SK-N-SH treated with all-trans-retinoic acid at 6 μM for 48 hours (cell line): ENCODE results near the gene ZFAND3.

Source experiments
- ATAC-seq: fragments of 200-7000 bp; cut with Tn5 transposase; 3 replicates; pipeline ENCODE4 v1.9.1; 2020; ENCODE audit warnings: mild to moderate bottlenecking, moderate library complexity
- ARNTL ChIP-seq: fragments of 450-650 bp; formaldehyde crosslinking; IDR thresholded peaks from 2 replicates; pipeline ENCODE4 v1.5.0; 2020; ENCODE audit warnings: low read depth, mild to moderate bottlenecking, moderate library complexity, borderline replicate concordance
- BACH2 ChIP-seq: fragments of 250-450 bp; sonication (Bioruptor Pico); IDR thresholded peaks from 2 replicates; pipeline ENCODE4 v1.9.0; 2021; ENCODE audit warnings: mild to moderate bottlenecking, borderline replicate concordance
- CSDC2 ChIP-seq: fragments of 250-450 bp; sonication (Bioruptor Pico); IDR thresholded peaks from 2 replicates; pipeline ENCODE4 v1.5.0; 2020; ENCODE audit warnings: mild to moderate bottlenecking, moderate library complexity
- CSRNP3 ChIP-seq: fragments of 250-450 bp; sonication (Bioruptor Pico); IDR thresholded peaks from 2 replicates; pipeline ENCODE4 v1.5.1; 2021; ENCODE audit warnings: mild to moderate bottlenecking, moderate library complexity
- GLIS3 ChIP-seq: fragments of 250-450 bp; sonication (Bioruptor Pico); IDR thresholded peaks from 2 replicates; pipeline ENCODE4 v1.5.0; 2020; ENCODE audit warnings: mild to moderate bottlenecking, moderate library complexity
- ISL1 ChIP-seq: fragments of 250-450 bp; sonication (Bioruptor Pico); IDR thresholded peaks from 2 replicates; pipeline ENCODE4 v2.1.2; 2022; ENCODE audit warnings: mild to moderate bottlenecking, moderate library complexity
- OSR1 ChIP-seq: fragments of 250-450 bp; sonication (Bioruptor Pico); IDR thresholded peaks from 2 replicates; pipeline ENCODE4 v1.8.0; 2022; ENCODE audit warnings: moderate library complexity, mild to moderate bottlenecking, inconsistent platforms
- PPARA ChIP-seq: fragments of 250-450 bp; sonication (Bioruptor Pico); IDR thresholded peaks from 2 replicates; pipeline ENCODE4 v1.5.0; 2020; ENCODE audit warnings: mild to moderate bottlenecking, borderline replicate concordance
- RARB ChIP-seq: fragments of 250-450 bp; sonication (Bioruptor Pico); IDR thresholded peaks from 2 replicates; pipeline ENCODE4 v1.8.0; 2021; ENCODE audit warnings: mild to moderate bottlenecking, moderate library complexity
- SNAI2 ChIP-seq: fragments of 250-450 bp; sonication (Bioruptor Pico); IDR thresholded peaks from 2 replicates; pipeline ENCODE4 v1.5.0; 2020; ENCODE audit warnings: mild to moderate bottlenecking, moderate library complexity
- TCF4 ChIP-seq: fragments of 250-450 bp; sonication (Bioruptor Pico); IDR thresholded peaks from 2 replicates; pipeline ENCODE4 v1.8.0; 2021; ENCODE audit warnings: mild to moderate bottlenecking, moderate library complexity, borderline replicate concordance
- TOX ChIP-seq: fragments of 250-450 bp; sonication (Bioruptor Pico); IDR thresholded peaks from 2 replicates; pipeline ENCODE4 v1.8.0; 2021; ENCODE audit warnings: mild to moderate bottlenecking, moderate library complexity, borderline replicate concordance
- ZC3H10 ChIP-seq: fragments of 250-450 bp; sonication (Bioruptor Pico); IDR thresholded peaks from 2 replicates; pipeline ENCODE4 v1.5.1; 2021; ENCODE audit warnings: mild to moderate bottlenecking, moderate library complexity
- ZFP3 ChIP-seq: fragments of 250-450 bp; sonication (Bioruptor Pico); IDR thresholded peaks from 2 replicates; pipeline ENCODE4 v1.5.0; 2020; ENCODE audit warnings: mild to moderate bottlenecking, moderate library complexity
- ZFP30 ChIP-seq: fragments of 450-650 bp; formaldehyde crosslinking; IDR thresholded peaks from 2 replicates; pipeline ENCODE4 v1.5.0; 2022; ENCODE audit warnings: mild to moderate bottlenecking, moderate library complexity
- ZNF70 ChIP-seq: fragments of 450-650 bp; formaldehyde crosslinking; IDR thresholded peaks from 2 replicates; pipeline ENCODE4 v1.5.0; 2020; ENCODE audit warnings: mild to moderate bottlenecking, moderate library complexity
- ZNF8 ChIP-seq: fragments of 450-650 bp; formaldehyde crosslinking; IDR thresholded peaks from 2 replicates; pipeline ENCODE4 v1.5.0; 2020; ENCODE audit warnings: mild to moderate bottlenecking, moderate library complexity
- TF ChIP-seq, protein P1 (sequence below): fragments of 250-450 bp; sonication (Bioruptor Pico); IDR thresholded peaks from 2 replicates; pipeline ENCODE4 v1.5.1; 2020; ENCODE audit warnings: low read depth, mild to moderate bottlenecking, moderate library complexity
- TF ChIP-seq, protein P2 (sequence below): fragments of 250-450 bp; sonication (Bioruptor Pico); IDR thresholded peaks from 2 replicates; pipeline ENCODE4 v1.8.0; 2020; ENCODE audit warnings: mild to moderate bottlenecking, moderate library complexity, borderline replicate concordance
- TF ChIP-seq, protein P3 (sequence below): fragments of 250-450 bp; sonication (Bioruptor Pico); IDR thresholded peaks from 2 replicates; pipeline ENCODE4 v1.5.0; 2020; ENCODE audit warnings: mild to moderate bottlenecking, moderate library complexity

Gene ZFAND3

GRCh38 chr6:37835923-37836322 is 16.4 kb downstream of the ZFAND3 start (continued):
- TF ChIP-seq TCF4 (CRISPR knock-in tag) (no peak), ZC3H10 (no peak)

GRCh38 chr6:37838219-37838921 is 18.8 kb downstream of the ZFAND3 start:
- ATAC-seq: no peak
- TF ChIP-seq BACH2 (CRISPR knock-in tag): no peak
- TF ChIP-seq ZNF8 (CRISPR knock-in tag): peak; percentile 79
- TF ChIP-seq GLIS3 (CRISPR knock-in tag): no peak
- no peak for TF ChIP-seq OSR1 (CRISPR knock-in tag)
- no peak for TF ChIP-seq TCF4 (CRISPR knock-in tag)

DNA sequence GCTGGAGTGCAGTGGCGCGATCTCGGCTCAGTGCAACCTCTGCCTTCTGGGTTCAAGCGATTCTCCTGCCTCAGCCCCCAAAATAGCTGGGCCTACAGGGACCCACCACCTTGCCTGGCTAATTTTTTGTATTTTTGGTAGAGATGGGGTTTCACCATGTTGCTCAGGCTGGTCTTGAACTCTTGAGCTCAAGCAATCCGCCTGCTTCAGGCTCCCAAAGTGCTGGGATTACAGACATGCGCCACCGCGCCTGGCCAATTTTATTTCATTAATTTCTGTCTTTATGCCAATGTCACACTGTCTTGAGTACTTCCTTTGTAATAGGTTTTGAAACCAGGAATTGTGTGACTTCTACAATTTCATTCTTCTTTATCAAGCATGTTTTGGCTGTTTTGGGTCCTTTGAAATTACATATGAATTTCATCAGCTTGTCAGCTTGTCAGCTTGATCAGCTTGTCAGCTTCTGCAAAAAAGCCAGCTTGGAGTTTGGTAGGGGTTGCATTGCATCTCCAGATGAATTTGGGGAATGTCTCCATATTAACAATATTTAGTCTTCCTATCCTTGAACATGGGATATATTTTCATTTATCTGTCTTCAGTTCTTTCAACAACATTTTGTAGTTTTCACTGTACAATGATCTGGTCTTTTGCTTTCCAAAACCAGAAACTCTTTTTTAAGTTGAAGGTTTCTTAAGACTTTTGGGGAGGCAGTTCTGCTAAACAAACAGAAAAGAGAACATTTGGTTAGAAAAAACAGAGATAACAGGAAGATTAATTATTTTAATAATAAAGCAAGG is 20.8 kb downstream of the ZFAND3 start:
- ATAC-seq: no peak

GRCh38 chr6:37840940-37841300 is 21.4 kb downstream of the ZFAND3 start:
- ATAC-seq: no peak
- no peak for TF ChIP-seq GLIS3 (CRISPR knock-in tag)
- TF ChIP-seq PPARA: no peak
- TF ChIP-seq ZNF70 (CRISPR knock-in tag): no peak
- no peak for TF ChIP-seq CSDC2
- TF ChIP-seq TCF4 (CRISPR knock-in tag): no peak
- TF ChIP-seq BACH2 (CRISPR knock-in tag): no peak
- TF ChIP-seq SNAI2 (CRISPR knock-in tag): no peak
- no peak for TF ChIP-seq ZFP30 (CRISPR knock-in tag)
- no peak for TF ChIP-seq ISL1 (CRISPR knock-in tag)
- no peak for TF ChIP-seq TOX (CRISPR knock-in tag)
- no peak for TF ChIP-seq ZFP3 (CRISPR knock-in tag)

More for the DNA sequence above, 20.8 kb downstream of the ZFAND3 start:
- TF ChIP-seq ARNTL (CRISPR knock-in tag) (no peak), ISL1 (CRISPR knock-in tag) (no peak), ZC3H10 (no peak), ZFP30 (CRISPR knock-in tag) (no peak), SNAI2 (CRISPR knock-in tag) (no peak), CSRNP3 (CRISPR knock-in tag) (no peak), ZNF70 (CRISPR knock-in tag) (no peak), RARB (no peak), TOX (CRISPR knock-in tag) (no peak), ZFP3 (CRISPR knock-in tag) (no peak), CSDC2 (no peak), OSR1 (CRISPR knock-in tag) (no peak), TCF4 (CRISPR knock-in tag) (no peak), BACH2 (CRISPR knock-in tag) (no peak), GLIS3 (CRISPR knock-in tag) (no peak)
- TF ChIP-seq, protein P1, sequence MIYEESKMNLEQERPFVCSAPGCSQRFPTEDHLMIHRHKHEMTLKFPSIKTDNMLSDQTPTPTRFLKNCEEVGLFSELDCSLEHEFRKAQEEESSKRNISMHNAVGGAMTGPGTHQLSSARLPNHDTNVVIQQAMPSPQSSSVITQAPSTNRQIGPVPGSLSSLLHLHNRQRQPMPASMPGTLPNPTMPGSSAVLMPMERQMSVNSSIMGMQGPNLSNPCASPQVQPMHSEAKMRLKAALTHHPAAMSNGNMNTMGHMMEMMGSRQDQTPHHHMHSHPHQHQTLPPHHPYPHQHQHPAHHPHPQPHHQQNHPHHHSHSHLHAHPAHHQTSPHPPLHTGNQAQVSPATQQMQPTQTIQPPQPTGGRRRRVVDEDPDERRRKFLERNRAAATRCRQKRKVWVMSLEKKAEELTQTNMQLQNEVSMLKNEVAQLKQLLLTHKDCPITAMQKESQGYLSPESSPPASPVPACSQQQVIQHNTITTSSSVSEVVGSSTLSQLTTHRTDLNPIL (CRISPR knock-in tag): no peak
- TF ChIP-seq, protein P2, sequence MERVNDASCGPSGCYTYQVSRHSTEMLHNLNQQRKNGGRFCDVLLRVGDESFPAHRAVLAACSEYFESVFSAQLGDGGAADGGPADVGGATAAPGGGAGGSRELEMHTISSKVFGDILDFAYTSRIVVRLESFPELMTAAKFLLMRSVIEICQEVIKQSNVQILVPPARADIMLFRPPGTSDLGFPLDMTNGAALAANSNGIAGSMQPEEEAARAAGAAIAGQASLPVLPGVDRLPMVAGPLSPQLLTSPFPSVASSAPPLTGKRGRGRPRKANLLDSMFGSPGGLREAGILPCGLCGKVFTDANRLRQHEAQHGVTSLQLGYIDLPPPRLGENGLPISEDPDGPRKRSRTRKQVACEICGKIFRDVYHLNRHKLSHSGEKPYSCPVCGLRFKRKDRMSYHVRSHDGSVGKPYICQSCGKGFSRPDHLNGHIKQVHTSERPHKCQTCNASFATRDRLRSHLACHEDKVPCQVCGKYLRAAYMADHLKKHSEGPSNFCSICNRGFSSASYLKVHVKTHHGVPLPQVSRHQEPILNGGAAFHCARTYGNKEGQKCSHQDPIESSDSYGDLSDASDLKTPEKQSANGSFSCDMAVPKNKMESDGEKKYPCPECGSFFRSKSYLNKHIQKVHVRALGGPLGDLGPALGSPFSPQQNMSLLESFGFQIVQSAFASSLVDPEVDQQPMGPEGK (CRISPR knock-in tag): no peak
- TF ChIP-seq, protein P3, sequence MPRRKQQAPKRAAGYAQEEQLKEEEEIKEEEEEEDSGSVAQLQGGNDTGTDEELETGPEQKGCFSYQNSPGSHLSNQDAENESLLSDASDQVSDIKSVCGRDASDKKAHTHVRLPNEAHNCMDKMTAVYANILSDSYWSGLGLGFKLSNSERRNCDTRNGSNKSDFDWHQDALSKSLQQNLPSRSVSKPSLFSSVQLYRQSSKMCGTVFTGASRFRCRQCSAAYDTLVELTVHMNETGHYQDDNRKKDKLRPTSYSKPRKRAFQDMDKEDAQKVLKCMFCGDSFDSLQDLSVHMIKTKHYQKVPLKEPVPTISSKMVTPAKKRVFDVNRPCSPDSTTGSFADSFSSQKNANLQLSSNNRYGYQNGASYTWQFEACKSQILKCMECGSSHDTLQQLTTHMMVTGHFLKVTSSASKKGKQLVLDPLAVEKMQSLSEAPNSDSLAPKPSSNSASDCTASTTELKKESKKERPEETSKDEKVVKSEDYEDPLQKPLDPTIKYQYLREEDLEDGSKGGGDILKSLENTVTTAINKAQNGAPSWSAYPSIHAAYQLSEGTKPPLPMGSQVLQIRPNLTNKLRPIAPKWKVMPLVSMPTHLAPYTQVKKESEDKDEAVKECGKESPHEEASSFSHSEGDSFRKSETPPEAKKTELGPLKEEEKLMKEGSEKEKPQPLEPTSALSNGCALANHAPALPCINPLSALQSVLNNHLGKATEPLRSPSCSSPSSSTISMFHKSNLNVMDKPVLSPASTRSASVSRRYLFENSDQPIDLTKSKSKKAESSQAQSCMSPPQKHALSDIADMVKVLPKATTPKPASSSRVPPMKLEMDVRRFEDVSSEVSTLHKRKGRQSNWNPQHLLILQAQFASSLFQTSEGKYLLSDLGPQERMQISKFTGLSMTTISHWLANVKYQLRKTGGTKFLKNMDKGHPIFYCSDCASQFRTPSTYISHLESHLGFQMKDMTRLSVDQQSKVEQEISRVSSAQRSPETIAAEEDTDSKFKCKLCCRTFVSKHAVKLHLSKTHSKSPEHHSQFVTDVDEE (CRISPR knock-in tag): no peak
